Left lung (tissue), 10 donors: Measurements from ENCODE around the gene SLC27A1. TPM values are rescaled to one million over a fixed set of nuclear protein-coding genes. Genes with fewer than 3 reads are reported as not detected.
"Not testable (repeated sequence)": the region's sequence is repeated elsewhere in the genome, so short reads cannot be mapped to it uniquely, and the experiment has no call there.

ENCODE experiments used
- ATAC-seq: fragments of 200-7000 bp; cut with Tn5 transposase; one replicate; pipeline ENCODE4 v1.9.1; 2020; ENCODE audit warnings: moderate library complexity
- DNase-seq, 4 donors: peaks; one replicate each; pipeline ENCODE4 v3.0.0-alpha.2; 2013 to 2020
- H3K27ac ChIP-seq, 2 donors: fragments of 200-600 bp; sonication (generic) in 1 of 2; one replicate each; pipeline versions ENCODE4 v1.5.0 to v1.8.0; 2020 to 2021
- H3K27me3 ChIP-seq, 2 donors: fragments of 200-600 bp; sonication (generic) in 1 of 2; one replicate each; pipeline versions ENCODE4 v1.5.0 to v1.8.0; 2020 to 2021
- H3K36me3 ChIP-seq, 2 donors: fragments of 200-600 bp; sonication (generic) in 1 of 2; one replicate each; pipeline versions ENCODE4 v1.5.0 to v1.8.0; 2020 to 2021
- H3K4me1 ChIP-seq, 2 donors: fragments of 200-600 bp; one replicate each; pipeline ENCODE4 v1.8.0; 2021
- H3K4me3 ChIP-seq, 2 donors: fragments of 200-600 bp; sonication (generic) in 1 of 2; one replicate each; pipeline versions ENCODE4 v1.5.0 to v1.8.0; 2020 to 2021; ENCODE audit warnings: mild to moderate bottlenecking in 1 of 2
- H3K9me3 ChIP-seq, 2 donors: fragments of 200-600 bp; sonication (generic) in 1 of 2; one replicate each; pipeline versions ENCODE4 v1.5.0 to v1.8.0; 2020 to 2021
- intact Hi-C, 2 donors: fragments of 100-400 bp; cut with DNase I; formaldehyde crosslinking; loops; one replicate each; pipeline versions ENCODE4 v1.11.2 to v1.14.2; 2022
- polyA plus RNA-seq, 6 donors: library from polyadenylated mRNA; unstranded; fragments of 120-200 nt; gene quantifications; one replicate each; pipeline ENCODE4 v1.2.1, GENCODE V29; 2013; ENCODE audit not compliant: insufficient read length in 6 of 6
- total RNA-seq, 2 donors: library from RNA; stranded (reverse); fragmentation: NEBNext Ultra II Directional; extraction: Animal tissue kit (Norgen Biotek cat#: 25700); gene quantifications; one replicate each; pipeline ENCODE4 v1.2.1, GENCODE V29; 2021
- TF ChIP-seq, protein P1 (sequence below), 2 donors: fragments of 200-600 bp; sonication (generic) in 1 of 2; IDR thresholded peaks; one replicate each; pipeline versions ENCODE4 v1.5.0 to v1.8.0; 2021; ENCODE audit warnings: antibody characterized with exemption in 2 of 2
- donor health status: DM: no; HTN: yes; CAD: no.
- donor health status: DM: no; HTN: no; CAD: no.

SLC27A1 gene
- total and polyA plus RNA-seq, 8 donors, result 16.9 to 28.1 (median 24.1) TPM

DNA sequence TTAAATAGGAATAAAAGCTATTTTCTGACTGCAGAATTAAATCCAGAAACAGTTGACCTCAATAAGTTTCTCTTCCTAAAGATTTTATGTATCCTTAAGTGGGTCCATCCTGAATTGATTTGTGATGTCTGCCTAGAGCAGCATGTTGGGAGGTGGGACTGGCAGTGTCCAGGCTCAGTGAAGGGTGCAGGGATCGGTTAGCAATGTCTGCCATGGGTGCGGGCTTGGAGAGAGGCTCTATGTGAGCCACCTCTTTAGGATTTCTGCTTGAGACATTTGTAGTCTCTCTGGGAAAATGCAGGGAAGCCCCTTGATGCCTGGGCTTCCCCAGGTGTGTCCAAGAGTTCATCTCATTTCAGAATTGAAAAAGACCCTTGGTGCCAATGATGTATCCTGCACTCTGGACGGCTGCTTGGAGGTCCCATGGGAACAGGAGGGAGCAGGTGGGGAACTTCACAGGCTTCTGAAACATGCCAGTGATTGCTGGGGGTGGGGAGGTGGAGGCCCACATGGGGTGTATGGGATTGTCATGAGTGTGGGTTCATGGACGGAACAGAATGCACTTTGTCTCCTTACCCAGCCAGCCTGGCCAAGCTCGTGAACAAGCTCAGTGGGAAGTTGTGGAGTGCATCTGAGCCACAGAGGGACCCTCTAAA, 78.9 kb downstream of the SLC27A1 start:
- Histone ChIP-seq H3K4me1 (peaks cover 0 to 7% of the 10 kb centered on the region in 2 donors), H3K27me3 (no peaks in the 10 kb centered on the region), H3K9me3 (no peaks in the 10 kb centered on the region), H3K36me3 (no peaks in the 10 kb centered on the region), H3K4me3 (no peak overlapping the region), H3K27ac (no peak overlapping the region)
- ATAC-seq (no peak), DNase-seq (no peak)
- intact Hi-C loops, result no loop called here
- TF ChIP-seq, protein P1, sequence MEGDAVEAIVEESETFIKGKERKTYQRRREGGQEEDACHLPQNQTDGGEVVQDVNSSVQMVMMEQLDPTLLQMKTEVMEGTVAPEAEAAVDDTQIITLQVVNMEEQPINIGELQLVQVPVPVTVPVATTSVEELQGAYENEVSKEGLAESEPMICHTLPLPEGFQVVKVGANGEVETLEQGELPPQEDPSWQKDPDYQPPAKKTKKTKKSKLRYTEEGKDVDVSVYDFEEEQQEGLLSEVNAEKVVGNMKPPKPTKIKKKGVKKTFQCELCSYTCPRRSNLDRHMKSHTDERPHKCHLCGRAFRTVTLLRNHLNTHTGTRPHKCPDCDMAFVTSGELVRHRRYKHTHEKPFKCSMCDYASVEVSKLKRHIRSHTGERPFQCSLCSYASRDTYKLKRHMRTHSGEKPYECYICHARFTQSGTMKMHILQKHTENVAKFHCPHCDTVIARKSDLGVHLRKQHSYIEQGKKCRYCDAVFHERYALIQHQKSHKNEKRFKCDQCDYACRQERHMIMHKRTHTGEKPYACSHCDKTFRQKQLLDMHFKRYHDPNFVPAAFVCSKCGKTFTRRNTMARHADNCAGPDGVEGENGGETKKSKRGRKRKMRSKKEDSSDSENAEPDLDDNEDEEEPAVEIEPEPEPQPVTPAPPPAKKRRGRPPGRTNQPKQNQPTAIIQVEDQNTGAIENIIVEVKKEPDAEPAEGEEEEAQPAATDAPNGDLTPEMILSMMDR (IDR thresholded peaks at IDR 0.05), result no peak

DNA sequence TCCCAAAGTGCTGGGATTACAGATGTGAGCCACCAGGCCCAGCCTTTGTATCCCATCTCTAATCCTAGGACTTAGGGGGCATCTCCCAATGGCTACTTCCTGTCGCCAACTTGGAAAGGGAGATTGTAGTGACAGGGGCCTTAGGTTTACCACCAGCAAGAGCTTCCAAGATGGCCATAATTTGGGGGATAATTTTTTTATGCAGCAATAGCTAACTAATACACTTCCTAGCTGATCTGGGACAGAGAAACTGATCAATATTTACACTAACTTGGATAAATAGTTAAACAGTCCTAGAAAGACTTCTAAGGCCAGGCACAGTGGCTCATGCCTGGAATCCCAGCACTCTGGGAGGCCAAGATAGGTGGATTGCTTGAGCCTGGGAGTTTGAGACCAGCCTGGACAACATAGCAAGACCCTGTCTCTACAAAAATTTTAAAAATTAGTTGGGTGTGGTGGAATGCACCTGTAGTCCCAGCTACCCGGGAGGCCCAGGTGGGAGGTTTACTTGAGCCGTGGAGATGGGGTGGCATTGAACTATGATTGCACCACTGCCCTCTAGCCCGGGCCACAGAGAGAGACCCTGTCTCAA, 79.8 kb downstream of the SLC27A1 start:
- no peaks in the 10 kb centered on the region for H3K9me3 ChIP-seq
- no peak overlapping the region for H3K27ac ChIP-seq
- no peaks in the 10 kb centered on the region for H3K27me3 ChIP-seq
- intact Hi-C loops, result no loop called here
- H3K36me3 ChIP-seq, result no peaks in the 10 kb centered on the region
- ATAC-seq, result no peak
- no peak overlapping the region for H3K4me3 ChIP-seq
- TF ChIP-seq, protein P1 (IDR thresholded peaks at IDR 0.05), result no peak
- DNase-seq, result no peak
- peaks cover 3 to 16% of the 10 kb centered on the region in 2 donors for H3K4me1 ChIP-seq

DNA sequence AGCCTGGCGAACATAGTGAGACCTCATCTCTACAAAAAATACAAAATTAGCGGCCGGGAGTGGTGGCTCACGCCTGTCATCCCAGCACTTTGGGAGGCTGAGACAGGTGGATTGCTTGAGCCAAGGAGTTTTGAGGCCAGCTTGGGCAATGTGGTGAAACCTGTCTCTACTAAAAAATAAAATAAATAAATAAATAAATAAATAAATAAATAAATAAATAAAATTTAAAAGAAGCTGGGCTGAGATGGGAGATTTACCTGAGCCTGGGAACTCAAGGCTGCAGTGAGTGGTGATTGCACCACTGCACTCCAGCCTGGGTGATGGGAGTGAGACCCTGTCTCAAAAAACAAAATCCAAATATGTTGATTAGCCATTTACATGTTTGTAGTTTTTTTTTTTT, 82.4 kb downstream of the SLC27A1 start:
- H3K9me3 ChIP-seq, ATAC-seq, intact Hi-C loops, H3K4me3 ChIP-seq, H3K27me3 ChIP-seq, DNase-seq, H3K36me3 ChIP-seq: not testable (repeated sequence)
- Histone ChIP-seq H3K27ac (peak overlapping the region in 1 of 2 donors; percentile 50), H3K4me1 (peaks cover 8 to 32% of the 10 kb centered on the region in 2 donors)

DNA sequence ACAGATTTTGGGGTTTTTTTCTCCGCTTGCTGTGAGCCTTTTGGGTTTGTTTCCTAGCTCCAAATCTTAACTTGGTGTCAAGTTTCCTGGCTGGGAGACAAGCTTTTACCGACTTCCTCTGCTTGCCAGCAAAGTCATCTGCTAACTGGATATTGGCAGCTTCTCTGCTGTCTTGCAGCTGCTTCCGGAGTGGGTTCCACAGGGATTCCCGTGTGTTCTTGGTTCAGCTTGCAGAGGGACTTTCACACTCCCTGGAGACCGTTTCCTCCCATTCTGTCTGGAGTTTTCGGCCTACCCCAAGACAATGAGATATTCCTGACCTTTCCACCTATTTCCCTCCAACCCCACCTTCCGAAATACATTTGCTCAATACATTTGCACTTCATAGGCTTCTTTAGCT, 82.9 kb downstream of the SLC27A1 start:
- Histone ChIP-seq H3K4me1 (peaks cover 8 to 36% of the 10 kb centered on the region in 2 donors), H3K4me3 (no peak overlapping the region), H3K36me3 (peaks cover 0 to 7% of the 10 kb centered on the region in 2 donors), H3K27me3 (no peaks in the 10 kb centered on the region), H3K27ac (peak overlapping the region; percentile 50 to 55), H3K9me3 (no peaks in the 10 kb centered on the region)
- DNase-seq, result peak in 3 of 4 donors; percentile 54 to 91 (median 78)
- TF ChIP-seq, protein P1 (IDR thresholded peaks at IDR 0.05), result no peak
- no peak for ATAC-seq
- intact Hi-C loops, result no loop called here

DNA sequence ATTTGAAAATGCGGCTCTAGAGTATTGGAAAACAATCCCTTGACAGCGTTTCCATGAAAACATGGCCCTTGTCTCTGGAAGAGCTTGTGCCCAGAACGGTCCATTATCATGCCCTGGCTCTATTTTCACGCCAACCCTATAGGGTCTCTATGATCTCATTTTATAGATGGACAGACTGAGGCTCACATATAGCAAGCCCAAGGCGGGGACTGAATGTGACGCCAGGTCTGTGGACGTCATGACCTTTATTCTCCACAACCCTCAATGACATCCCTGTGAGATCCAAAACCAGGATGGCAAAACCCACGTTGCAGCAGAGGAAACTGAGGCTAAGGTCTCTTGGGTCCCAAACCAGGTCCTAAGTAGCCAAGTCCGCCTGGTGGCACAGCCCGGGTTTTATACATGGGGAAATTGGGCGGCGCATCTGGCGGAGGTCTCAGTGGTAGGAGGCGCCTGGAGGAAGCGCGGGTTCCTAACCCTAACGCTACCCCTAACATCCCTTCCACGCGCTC, 84.7 kb downstream of the SLC27A1 start:
- Histone ChIP-seq H3K4me3 (peak overlapping the region; percentile 94 to 99), H3K9me3 (no peaks in the 10 kb centered on the region), H3K4me1 (peaks cover 8 to 51% of the 10 kb centered on the region in 2 donors), H3K27ac (peak overlapping the region; percentile 78 to 91), H3K27me3 (no peaks in the 10 kb centered on the region), H3K36me3 (peaks cover 0 to 22% of the 10 kb centered on the region in 2 donors)
- DNase-seq, result no peak
- TF ChIP-seq, protein P1 (IDR thresholded peaks at IDR 0.05), result no peak
- no peak for ATAC-seq
- intact Hi-C loops, result no loop called here
